ENCODE measurements around the gene SULT1C3.

SULT1C3 gene

GRCh38 chr2:108287169-108287568, 47.4 kb downstream of the SULT1C3 start:
- no peak overlapping the region for H3K4me2 ChIP-seq (ENCODE audit: low read length)
- H3K9me3 ChIP-seq (ENCODE audit: control insufficient read depth, insufficient read depth, low read length): no peaks in the 10 kb centered on the region
- H3K4me1 ChIP-seq (ENCODE audit: control insufficient read depth, low read length): no peaks in the 10 kb centered on the region
- H4K20me1 ChIP-seq (ENCODE audit: control insufficient read depth, insufficient read depth, low read depth, low read length): no peaks in the 10 kb centered on the region
- H3K4me3 ChIP-seq (ENCODE audit: low read length): no peak overlapping the region
- no peaks in the 10 kb centered on the region for H3F3A ChIP-seq (ENCODE audit: control insufficient read depth, insufficient read depth)
- TF ChIP-seq CTCF (IDR thresholded peaks at IDR 0.05; ENCODE audit: low read depth, low read length, poor library complexity, severe bottlenecking) (no peak), EZH2phosphoT487 (IDR thresholded peaks at IDR 0.05; ENCODE audit: borderline replicate concordance, low read length) (no peak)
- no peaks in the 10 kb centered on the region for H3K36me3 ChIP-seq (ENCODE audit: control insufficient read depth, low read length)
- H3K9me2 ChIP-seq (replicated peaks; ENCODE audit: control insufficient read depth, low read length): no peaks in the 10 kb centered on the region
- no peaks in the 10 kb centered on the region for H3K79me2 ChIP-seq (ENCODE audit: control insufficient read depth, low read length)
- H3K27me3 ChIP-seq (ENCODE audit: control insufficient read depth, low read length): peaks cover 2% of the 10 kb centered on the region; the same call in 1 of the 2 replicates
- no peak overlapping the region for H3K27ac ChIP-seq (ENCODE audit: low read depth, low read length)

GRCh38 chr2:108288534-108289106, 48.9 kb downstream of the SULT1C3 start, which contains the start of gene SULT1C2:
Gene SULT1C2, plus strand, starts transcription at chr2:108288895. Its CDS starts 4,773 bp downstream, at chr2:108293668.
- peaks cover 2% of the 10 kb centered on the region; the same call in 1 of the 2 replicates for H3K27me3 ChIP-seq (ENCODE audit: control insufficient read depth, low read length)

GRCh38 chr2:108293850-108294249, 54.1 kb downstream of the SULT1C3 start:
- no peaks in the 10 kb centered on the region for H3K9me2 ChIP-seq (replicated peaks; ENCODE audit: control insufficient read depth, low read length)
- H3K79me2 ChIP-seq (ENCODE audit: control insufficient read depth, low read length): no peaks in the 10 kb centered on the region
- no peaks in the 10 kb centered on the region for H3K36me3 ChIP-seq (ENCODE audit: control insufficient read depth, low read length)
- H3K4me1 ChIP-seq (ENCODE audit: control insufficient read depth, low read length): no peaks in the 10 kb centered on the region
- H3K27me3 ChIP-seq (ENCODE audit: control insufficient read depth, low read length): peaks cover 2% of the 10 kb centered on the region; the same call in 1 of the 2 replicates
- TF ChIP-seq EZH2phosphoT487 (IDR thresholded peaks at IDR 0.05; ENCODE audit: borderline replicate concordance, low read length) (no peak), CTCF (IDR thresholded peaks at IDR 0.05; ENCODE audit: low read depth, low read length, poor library complexity, severe bottlenecking) (no peak)
- H3K9me3 ChIP-seq (ENCODE audit: control insufficient read depth, insufficient read depth, low read length): no peaks in the 10 kb centered on the region
- H3K4me2 ChIP-seq (ENCODE audit: low read length): no peak overlapping the region
- H3F3A ChIP-seq (ENCODE audit: control insufficient read depth, insufficient read depth): no peaks in the 10 kb centered on the region
- no peaks in the 10 kb centered on the region for H4K20me1 ChIP-seq (ENCODE audit: control insufficient read depth, insufficient read depth, low read depth, low read length)
- H3K4me3 ChIP-seq (ENCODE audit: low read length): no peak overlapping the region
- no peak overlapping the region for H3K27ac ChIP-seq (ENCODE audit: low read depth, low read length)

More at GRCh38 chr2:108288534-108289106, 48.9 kb downstream of the SULT1C3 start, which contains the start of gene SULT1C2:
- Histone ChIP-seq H3K4me2 (ENCODE audit: low read length) (no peak within 1 kb of the TSS), H3K4me3 (ENCODE audit: low read length) (no peak within 1 kb of the TSS), H3F3A (ENCODE audit: control insufficient read depth, insufficient read depth) (no peaks in the 10 kb centered on the region), H3K9me3 (ENCODE audit: control insufficient read depth, insufficient read depth, low read length) (no peaks in the 10 kb centered on the region), H4K20me1 (ENCODE audit: control insufficient read depth, insufficient read depth, low read depth, low read length) (no peaks in the 10 kb centered on the region), H3K27ac (ENCODE audit: low read depth, low read length) (no peak within 1 kb of the TSS), H3K36me3 (ENCODE audit: control insufficient read depth, low read length) (no peaks in the 10 kb centered on the region), H3K4me1 (ENCODE audit: control insufficient read depth, low read length) (no peaks in the 10 kb centered on the region), H3K79me2 (ENCODE audit: control insufficient read depth, low read length) (no peaks in the 10 kb centered on the region), H3K9me2 (replicated peaks; ENCODE audit: control insufficient read depth, low read length) (no peaks in the 10 kb centered on the region)
- TF ChIP-seq EZH2phosphoT487 (IDR thresholded peaks at IDR 0.05; ENCODE audit: borderline replicate concordance, low read length) (no peak), CTCF (IDR thresholded peaks at IDR 0.05; ENCODE audit: low read depth, low read length, poor library complexity, severe bottlenecking) (no peak)
